Stimulated activated CD4-positive, alpha-beta T cell treated with anti-CD3 and anti-CD28 coated beads, Interleukin-4, amount 100 ng/mL, for 48 hours (primary cell): Measurements from ENCODE around the gene NME1.

Experiments used
- DNase-seq, 2 donors: peaks; one replicate each; pipeline ENCODE4 v3.0.0-alpha.2; 2020; ENCODE audit warnings: low read depth in 2 of 2

Gene NME1

GRCh38 chr17:51189162-51189561 lies 35.8 kb downstream of the NME1 start:
- DNase-seq: no peak

GRCh38 chr17:51189628-51190027 lies 36.3 kb downstream of the NME1 start:
- DNase-seq: no peak

GRCh38 chr17:51191895-51192294 lies 38.5 kb downstream of the NME1 start:
- DNase-seq: no peak

- no peak for DNase-seq
Observed at GRCh38 chr17:51197754-51198153, 44.4 kb downstream of the NME1 start.

GRCh38 chr17:51200295-51200694 lies 46.9 kb downstream of the NME1 start:
- DNase-seq: no peak

- DNase-seq: no peak
Observed at GRCh38 chr17:51200846-51201245, 47.5 kb downstream of the NME1 start.

- DNase-seq: no peak
Observed at GRCh38 chr17:51203838-51204237, 50.5 kb downstream of the NME1 start.
